Neural crest cell (in vitro differentiated cells): ENCODE measurements around the gene ACTR5. TPM values are rescaled to one million over a fixed set of nuclear protein-coding genes. Genes with fewer than 3 reads are reported as not detected.

Experiments used
- DNase-seq: peaks from one replicate; pipeline ENCODE4 v3.0.0; 2021; ENCODE audit warnings: low read depth, mixed read lengths, low spot score
- H3K27ac Mint-ChIP-seq: one replicate; pipeline ENCODE4 v1.8.0; 2021; ENCODE audit warnings: mild to moderate bottlenecking, mixed read lengths; ENCODE audit not compliant: unreplicated experiment
- H3K27me3 Mint-ChIP-seq: 2 replicates; pipeline ENCODE4 v1.8.0; 2021; ENCODE audit warnings: low read depth, mild to moderate bottlenecking, mixed read lengths
- H3K36me3 Mint-ChIP-seq: 2 replicates; pipeline ENCODE4 v1.8.0; 2021; ENCODE audit warnings: low read depth, mild to moderate bottlenecking, mixed read lengths
- H3K4me1 Mint-ChIP-seq: 2 replicates; pipeline ENCODE4 v1.8.0; 2021; ENCODE audit warnings: mixed read lengths
- H3K4me3 Mint-ChIP-seq: one replicate; pipeline ENCODE4 v1.8.0; 2021; ENCODE audit warnings: mild to moderate bottlenecking, mixed read lengths
- H3K9me3 Mint-ChIP-seq: 2 replicates; pipeline ENCODE4 v1.8.0; 2021; ENCODE audit warnings: mixed read lengths
- total RNA-seq: library from RNA; stranded (reverse); gene quantifications from 2 replicates; pipeline ENCODE4 v1.2.1, GENCODE V29; 2021
- TF ChIP-seq, protein P1 (sequence below): fragments of 200-600 bp; sonication (generic); conservative IDR thresholded peaks from 2 replicates; pipeline ENCODE4 v1.5.0; 2021; ENCODE audit warnings: antibody characterized with exemption, mild to moderate bottlenecking

ACTR5 gene
- total RNA-seq, 1 donor from 2014 or later, result 14.9 TPM

DNA sequence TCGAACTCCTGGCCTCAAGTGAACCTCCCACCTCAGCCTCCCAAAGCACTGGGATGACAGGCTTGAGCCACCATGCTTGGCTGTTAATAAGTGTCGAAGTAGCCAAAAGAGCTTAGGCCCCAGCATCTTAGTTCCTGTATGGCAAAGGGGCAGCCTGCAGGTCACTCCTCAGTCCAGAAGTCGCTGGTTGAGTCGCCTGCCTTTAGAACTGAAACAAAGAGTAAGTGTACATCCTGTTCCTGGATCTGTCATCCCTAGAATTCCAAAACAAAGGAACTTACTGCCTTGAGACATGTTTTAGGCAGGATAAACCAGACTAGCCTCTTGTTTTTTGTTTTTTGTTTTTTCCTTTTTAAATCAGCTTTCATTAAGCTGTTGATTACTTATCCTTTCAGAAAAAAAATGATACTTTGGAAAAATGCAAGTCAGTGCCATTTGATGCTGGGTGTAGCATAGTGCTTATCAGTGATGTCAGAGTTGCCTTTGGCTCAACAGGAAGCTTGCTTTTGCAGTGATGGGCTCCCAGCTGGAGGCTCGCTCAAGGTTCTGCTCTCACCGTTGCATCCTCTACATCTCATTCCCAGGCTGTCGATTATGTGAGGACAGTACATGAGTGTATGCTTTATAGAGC lies 9.0 kb downstream of the ACTR5 start:
- Mint-ChIP-seq H3K27me3 (no peaks in the 10 kb centered on the region), H3K4me1 (no peaks in the 10 kb centered on the region), H3K9me3 (no peaks in the 10 kb centered on the region), H3K27ac (no peak overlapping the region), H3K4me3 (no peak overlapping the region), H3K36me3 (peaks cover 21% of the 10 kb centered on the region)
- TF ChIP-seq, protein P1, sequence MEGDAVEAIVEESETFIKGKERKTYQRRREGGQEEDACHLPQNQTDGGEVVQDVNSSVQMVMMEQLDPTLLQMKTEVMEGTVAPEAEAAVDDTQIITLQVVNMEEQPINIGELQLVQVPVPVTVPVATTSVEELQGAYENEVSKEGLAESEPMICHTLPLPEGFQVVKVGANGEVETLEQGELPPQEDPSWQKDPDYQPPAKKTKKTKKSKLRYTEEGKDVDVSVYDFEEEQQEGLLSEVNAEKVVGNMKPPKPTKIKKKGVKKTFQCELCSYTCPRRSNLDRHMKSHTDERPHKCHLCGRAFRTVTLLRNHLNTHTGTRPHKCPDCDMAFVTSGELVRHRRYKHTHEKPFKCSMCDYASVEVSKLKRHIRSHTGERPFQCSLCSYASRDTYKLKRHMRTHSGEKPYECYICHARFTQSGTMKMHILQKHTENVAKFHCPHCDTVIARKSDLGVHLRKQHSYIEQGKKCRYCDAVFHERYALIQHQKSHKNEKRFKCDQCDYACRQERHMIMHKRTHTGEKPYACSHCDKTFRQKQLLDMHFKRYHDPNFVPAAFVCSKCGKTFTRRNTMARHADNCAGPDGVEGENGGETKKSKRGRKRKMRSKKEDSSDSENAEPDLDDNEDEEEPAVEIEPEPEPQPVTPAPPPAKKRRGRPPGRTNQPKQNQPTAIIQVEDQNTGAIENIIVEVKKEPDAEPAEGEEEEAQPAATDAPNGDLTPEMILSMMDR, result no peak
- no peak for DNase-seq

DNA sequence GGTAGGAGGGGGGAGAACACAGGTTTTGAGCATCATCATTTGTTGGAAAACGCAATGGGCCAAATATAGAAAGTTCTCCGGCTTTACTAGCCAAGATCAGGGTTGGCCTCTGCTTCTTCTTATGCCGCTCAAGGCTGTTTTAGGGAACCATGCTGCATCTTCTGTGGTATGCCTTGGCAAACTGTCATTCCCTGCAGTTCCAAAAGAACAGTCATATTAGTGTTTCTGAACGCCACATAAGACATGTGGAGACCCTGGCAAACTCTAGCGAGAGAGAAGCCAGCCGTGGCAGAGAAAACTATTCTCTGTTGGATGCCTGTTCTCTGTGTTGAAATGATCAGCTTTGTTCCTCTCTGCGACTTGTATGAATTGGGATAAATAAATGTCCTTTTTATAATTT lies 10.8 kb downstream of the ACTR5 start:
- no peak for DNase-seq
- H3K27me3 Mint-ChIP-seq, result no peaks in the 10 kb centered on the region
- no peaks in the 10 kb centered on the region for H3K4me1 Mint-ChIP-seq
- no peaks in the 10 kb centered on the region for H3K9me3 Mint-ChIP-seq
- no peak overlapping the region for H3K4me3 Mint-ChIP-seq
- H3K36me3 Mint-ChIP-seq, result peaks cover 24% of the 10 kb centered on the region
- H3K27ac Mint-ChIP-seq, result no peak overlapping the region
- TF ChIP-seq, protein P1, result no peak

DNA sequence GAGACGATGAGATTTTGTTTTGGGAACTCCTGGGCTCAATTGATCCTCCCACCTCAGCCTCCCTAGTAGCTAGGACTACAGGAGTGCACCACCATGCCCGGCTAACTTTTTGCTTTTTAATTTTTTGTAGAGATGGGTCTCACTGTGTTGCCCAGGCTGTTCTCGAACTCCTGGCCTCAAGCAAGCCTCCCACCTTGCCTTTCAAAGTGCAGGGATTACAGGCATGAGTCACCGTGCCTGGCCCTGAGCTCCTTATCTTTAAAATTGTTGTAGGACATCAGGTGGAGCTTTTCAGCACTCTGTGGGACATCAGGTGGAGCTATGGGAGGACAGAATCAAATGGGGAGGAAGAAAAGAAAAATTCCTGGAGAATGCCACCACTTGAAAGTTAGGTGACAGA lies 12.7 kb downstream of the ACTR5 start:
- DNase-seq, result no peak
- H3K27ac Mint-ChIP-seq, result no peak overlapping the region
- no peak overlapping the region for H3K4me3 Mint-ChIP-seq
- peaks cover 21% of the 10 kb centered on the region for H3K36me3 Mint-ChIP-seq
- no peaks in the 10 kb centered on the region for H3K27me3 Mint-ChIP-seq
- TF ChIP-seq, protein P1, result no peak
- H3K9me3 Mint-ChIP-seq, result no peaks in the 10 kb centered on the region
- H3K4me1 Mint-ChIP-seq, result no peaks in the 10 kb centered on the region

DNA sequence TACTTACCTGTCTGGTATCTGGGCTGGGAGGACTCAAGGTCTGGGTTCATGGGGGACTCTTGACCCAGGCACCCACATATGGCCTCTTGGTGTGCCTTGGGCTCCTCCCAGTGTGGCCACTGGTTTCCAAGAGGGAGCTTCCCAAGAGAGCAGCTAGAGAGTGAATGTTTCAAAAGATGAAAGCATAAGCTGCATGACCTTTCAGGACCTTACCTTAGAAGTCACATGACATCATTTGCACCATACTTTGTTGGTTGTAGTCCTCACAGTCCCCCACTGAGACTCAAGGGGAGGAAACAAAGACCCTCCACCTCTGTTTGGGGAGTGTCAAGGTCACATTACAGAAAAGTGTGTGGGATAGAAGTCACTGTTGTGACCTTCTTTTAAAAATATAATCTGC lies 13.9 kb downstream of the ACTR5 start:
- no peak for DNase-seq
- Mint-ChIP-seq H3K4me1 (no peaks in the 10 kb centered on the region), H3K9me3 (no peaks in the 10 kb centered on the region), H3K4me3 (no peak overlapping the region), H3K27ac (no peak overlapping the region), H3K36me3 (peaks cover 18% of the 10 kb centered on the region), H3K27me3 (no peaks in the 10 kb centered on the region)
- TF ChIP-seq, protein P1, result no peak

DNA sequence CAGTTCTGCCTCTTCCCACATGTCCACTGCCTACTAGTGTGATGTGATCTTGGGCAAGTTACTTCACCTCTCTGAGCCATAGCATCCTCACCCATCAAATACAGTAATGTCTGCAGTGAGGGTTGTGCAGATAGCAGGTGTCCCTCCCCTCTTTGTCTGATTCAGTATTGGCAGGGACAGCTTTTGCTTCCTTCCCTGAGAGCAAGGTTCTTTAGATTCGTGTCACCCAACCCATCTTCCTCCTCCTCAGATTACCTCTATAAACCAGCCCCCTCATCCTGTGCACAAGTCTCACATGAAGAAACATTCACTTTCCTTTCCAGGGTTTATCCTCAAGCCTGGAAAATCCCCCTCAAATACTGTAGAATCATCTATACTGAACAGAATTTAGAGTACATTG lies 15.4 kb downstream of the ACTR5 start:
- Mint-ChIP-seq H3K4me1 (no peaks in the 10 kb centered on the region), H3K27me3 (no peaks in the 10 kb centered on the region), H3K36me3 (peaks cover 27% of the 10 kb centered on the region), H3K27ac (no peak overlapping the region), H3K4me3 (no peak overlapping the region), H3K9me3 (no peaks in the 10 kb centered on the region)
- no peak for DNase-seq
- TF ChIP-seq, protein P1, result no peak
